Colonic mucosa (tissue), 4 donors: ENCODE measurements around the gene NEGR1. TPM values are rescaled to one million over a fixed set of nuclear protein-coding genes. Genes with fewer than 3 reads are reported as not detected.

Experiments
- DNase-seq: peaks from one replicate; pipeline ENCODE4 v3.0.0-alpha.2; 2020
- H3K27ac ChIP-seq: fragments of 200-600 bp; one replicate; pipeline ENCODE4 v1.8.0; 2021
- H3K27me3 ChIP-seq: fragments of 200-600 bp; one replicate; pipeline ENCODE4 v1.8.0; 2021
- H3K36me3 ChIP-seq: fragments of 200-600 bp; one replicate; pipeline ENCODE4 v1.8.0; 2021
- H3K4me1 ChIP-seq: fragments of 200-600 bp; one replicate; pipeline ENCODE4 v1.8.0; 2021; ENCODE audit warnings: mild to moderate bottlenecking
- H3K4me3 ChIP-seq: fragments of 200-600 bp; one replicate; pipeline ENCODE4 v1.8.0; 2021
- H3K9ac ChIP-seq, 2 donors: one replicate each; pipeline ENCODE4 v1.7.0; 2013; ENCODE audit warnings: control low read depth in 2 of 2, low read depth in 2 of 2, low read length in 2 of 2
- H3K9me3 ChIP-seq: fragments of 200-600 bp; one replicate; pipeline ENCODE4 v1.8.0; 2021
- intact Hi-C: fragments of 100-400 bp; cut with DNase I; formaldehyde crosslinking; loops from one replicate; pipeline ENCODE4 v1.14.1; 2022
- total RNA-seq, 2 donors: library from RNA; stranded (reverse); fragmentation: NEBNext Ultra II Directional in 1 of 2; extraction: Animal tissue kit (Norgen Biotek cat#: 25700) in 1 of 2; gene quantifications; one replicate each; pipeline ENCODE4 v1.2.1, GENCODE V29; 2021
- TF ChIP-seq, protein P1 (sequence below): fragments of 200-600 bp; IDR thresholded peaks from one replicate; pipeline ENCODE4 v1.8.0; 2022; ENCODE audit warnings: antibody characterized with exemption, mild to moderate bottlenecking
- donor health status: healthy.
- donor health status: DM: no; HTN: no; CAD: no.
- donor health status: DM: no; HTN: no; CAD: no.

The NEGR1 gene
- total RNA-seq, 2 donors from 2014 or later = 4.0 to 9.2 TPM

DNA sequence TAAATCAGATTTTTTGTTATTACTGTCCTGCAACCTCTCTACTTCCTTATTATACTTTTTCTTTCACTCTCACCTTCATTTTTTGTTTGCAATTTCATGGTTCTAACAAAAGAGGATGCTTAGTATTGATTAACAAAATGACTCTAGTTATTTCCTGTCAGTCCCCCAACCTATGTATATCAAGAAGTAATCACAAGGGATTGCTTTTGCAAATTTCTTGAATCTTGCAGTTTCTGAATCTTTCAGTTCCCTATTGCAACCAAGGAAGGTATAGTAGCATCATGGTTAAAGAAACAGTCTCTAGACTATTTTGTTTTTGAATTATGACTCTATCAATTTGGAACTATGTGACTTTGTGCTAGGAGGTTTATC, 446.9 kb downstream of the NEGR1 start:
- H3K27ac ChIP-seq = no peak overlapping the region
- H3K9ac ChIP-seq = no peak overlapping the region
- no peaks in the 10 kb centered on the region for H3K27me3 ChIP-seq
- intact Hi-C loops = no loop called here
- TF ChIP-seq, protein P1, sequence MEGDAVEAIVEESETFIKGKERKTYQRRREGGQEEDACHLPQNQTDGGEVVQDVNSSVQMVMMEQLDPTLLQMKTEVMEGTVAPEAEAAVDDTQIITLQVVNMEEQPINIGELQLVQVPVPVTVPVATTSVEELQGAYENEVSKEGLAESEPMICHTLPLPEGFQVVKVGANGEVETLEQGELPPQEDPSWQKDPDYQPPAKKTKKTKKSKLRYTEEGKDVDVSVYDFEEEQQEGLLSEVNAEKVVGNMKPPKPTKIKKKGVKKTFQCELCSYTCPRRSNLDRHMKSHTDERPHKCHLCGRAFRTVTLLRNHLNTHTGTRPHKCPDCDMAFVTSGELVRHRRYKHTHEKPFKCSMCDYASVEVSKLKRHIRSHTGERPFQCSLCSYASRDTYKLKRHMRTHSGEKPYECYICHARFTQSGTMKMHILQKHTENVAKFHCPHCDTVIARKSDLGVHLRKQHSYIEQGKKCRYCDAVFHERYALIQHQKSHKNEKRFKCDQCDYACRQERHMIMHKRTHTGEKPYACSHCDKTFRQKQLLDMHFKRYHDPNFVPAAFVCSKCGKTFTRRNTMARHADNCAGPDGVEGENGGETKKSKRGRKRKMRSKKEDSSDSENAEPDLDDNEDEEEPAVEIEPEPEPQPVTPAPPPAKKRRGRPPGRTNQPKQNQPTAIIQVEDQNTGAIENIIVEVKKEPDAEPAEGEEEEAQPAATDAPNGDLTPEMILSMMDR = no peak
- H3K36me3 ChIP-seq = no peaks in the 10 kb centered on the region
- DNase-seq = no peak
- no peak overlapping the region for H3K4me3 ChIP-seq
- peaks cover 5% of the 10 kb centered on the region for H3K4me1 ChIP-seq
- no peaks in the 10 kb centered on the region for H3K9me3 ChIP-seq

DNA sequence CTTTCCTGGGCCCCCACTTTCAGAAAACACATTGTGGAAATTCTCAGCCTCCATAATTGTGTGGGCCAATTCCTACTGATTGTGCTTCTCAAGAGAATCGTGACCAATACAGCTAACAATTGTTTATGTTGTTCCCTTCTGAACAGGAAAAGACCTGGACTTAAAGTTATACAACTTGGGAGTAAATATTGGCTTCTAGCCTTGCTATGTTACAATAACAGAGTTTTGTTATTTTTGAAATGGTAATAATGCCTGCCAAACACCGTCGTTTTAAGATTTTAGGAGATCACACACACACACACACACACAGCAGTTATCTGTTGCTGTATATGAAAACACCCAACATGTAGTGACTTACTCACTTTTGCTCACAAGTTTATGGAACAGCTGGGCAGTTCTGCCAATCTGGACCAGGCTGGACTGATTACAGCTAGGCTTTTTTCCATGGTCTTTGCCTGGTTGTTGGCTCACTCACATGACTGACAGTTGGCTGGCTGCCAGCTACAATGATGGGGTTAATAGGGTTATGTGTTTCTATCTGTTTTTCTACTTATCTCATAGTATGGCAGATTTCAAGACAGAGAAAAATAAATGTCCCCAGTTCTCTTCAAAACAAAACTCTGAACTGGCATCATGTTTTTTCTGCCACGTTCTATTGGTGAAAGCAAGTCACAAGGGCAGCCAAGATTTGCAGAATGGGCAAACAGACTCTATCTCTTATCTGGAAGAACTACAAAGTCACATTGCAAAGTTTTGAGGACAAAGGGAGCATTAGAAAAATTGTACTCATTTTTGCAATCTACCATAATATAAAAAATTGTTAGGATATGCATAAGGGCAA, 447.5 kb downstream of the NEGR1 start:
- Histone ChIP-seq H3K27me3 (no peaks in the 10 kb centered on the region), H3K4me3 (no peak overlapping the region), H3K9me3 (no peaks in the 10 kb centered on the region), H3K9ac (no peak overlapping the region), H3K27ac (no peak overlapping the region), H3K4me1 (peaks cover 5% of the 10 kb centered on the region), H3K36me3 (no peaks in the 10 kb centered on the region)
- intact Hi-C loops = no loop called here
- peak; percentile 67 for DNase-seq
- TF ChIP-seq, protein P1 = no peak

DNA sequence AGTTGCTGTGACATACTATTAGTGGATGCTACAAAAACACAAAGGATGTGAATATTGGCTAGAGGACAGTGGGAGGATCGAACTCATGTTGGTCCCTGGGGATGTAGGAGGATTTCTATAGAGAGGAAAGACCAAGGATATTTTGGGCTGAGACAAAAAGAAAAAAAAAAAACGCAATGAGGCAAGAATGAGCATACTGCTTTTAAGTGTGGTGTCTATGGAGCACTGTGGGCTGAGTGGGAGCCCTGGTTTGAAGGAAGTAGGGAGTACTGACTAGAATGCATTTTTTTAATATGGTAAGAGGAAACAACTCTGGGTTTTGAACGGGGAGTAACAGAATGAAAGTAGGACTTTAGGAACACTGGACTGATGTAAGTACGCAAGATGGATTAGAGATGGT, 450.7 kb downstream of the NEGR1 start:
- TF ChIP-seq, protein P1 = no peak
- no peak for DNase-seq
- H3K4me3 ChIP-seq = no peak overlapping the region
- intact Hi-C loops = no loop called here
- no peaks in the 10 kb centered on the region for H3K27me3 ChIP-seq
- H3K4me1 ChIP-seq = peaks cover 5% of the 10 kb centered on the region
- H3K27ac ChIP-seq = no peak overlapping the region
- no peaks in the 10 kb centered on the region for H3K9me3 ChIP-seq
- H3K9ac ChIP-seq = no peak overlapping the region
- H3K36me3 ChIP-seq = no peaks in the 10 kb centered on the region

DNA sequence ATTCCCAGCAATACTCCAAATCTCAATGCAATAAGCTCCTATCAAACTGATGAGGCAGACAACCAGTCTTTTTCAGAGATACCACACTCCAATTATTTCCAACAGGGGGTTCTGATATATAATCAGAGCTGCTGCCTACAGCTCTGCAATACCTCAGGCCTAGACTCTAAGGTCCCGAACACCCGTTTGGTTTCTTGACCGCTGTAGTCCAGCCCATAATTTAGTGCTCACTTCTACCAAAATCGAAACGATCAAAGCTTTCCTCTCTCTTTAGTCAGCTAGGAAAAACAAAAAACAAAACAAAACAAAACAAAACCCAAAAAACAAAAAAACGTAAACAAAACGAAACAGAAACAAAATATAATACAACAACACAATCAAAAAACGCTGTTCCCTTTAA, 453.0 kb downstream of the NEGR1 start:
- TF ChIP-seq, protein P1 = no peak
- no peak overlapping the region for H3K27ac ChIP-seq
- intact Hi-C loops = no loop called here

DNA sequence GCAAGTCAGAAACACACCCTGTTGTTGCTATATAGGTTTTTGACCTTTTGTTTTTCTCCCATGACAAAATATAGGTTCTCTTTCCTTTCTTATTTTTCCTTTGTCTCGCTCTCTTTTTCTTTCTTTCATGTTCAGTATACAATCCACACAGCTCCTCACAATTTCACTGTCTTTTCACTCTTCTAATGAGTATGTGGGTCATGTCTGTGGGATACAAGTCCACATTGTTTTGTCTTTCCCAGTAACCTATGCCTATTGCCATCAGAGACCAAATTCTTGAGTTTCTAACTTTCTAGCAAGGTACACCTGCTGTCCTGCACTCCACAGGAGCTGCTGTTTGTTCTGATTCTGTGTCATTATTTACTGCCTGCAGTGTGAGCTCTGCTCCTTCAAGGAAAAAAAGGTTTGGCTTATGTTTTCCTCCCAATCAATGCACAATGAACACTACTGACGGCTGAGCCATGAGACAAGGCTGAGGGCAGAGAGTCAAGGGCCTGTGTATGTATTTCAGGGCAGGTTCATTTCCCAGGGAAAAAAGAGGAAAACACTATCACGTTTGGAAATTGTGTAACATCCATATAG, 453.8 kb downstream of the NEGR1 start:
- H3K4me1 ChIP-seq = peaks cover 3% of the 10 kb centered on the region
- H3K27me3 ChIP-seq = no peaks in the 10 kb centered on the region
- H3K27ac ChIP-seq = no peak overlapping the region
- H3K9ac ChIP-seq = no peak overlapping the region
- H3K9me3 ChIP-seq = no peaks in the 10 kb centered on the region
- no peak overlapping the region for H3K4me3 ChIP-seq
- TF ChIP-seq, protein P1 = no peak
- no peaks in the 10 kb centered on the region for H3K36me3 ChIP-seq
- peak; percentile 21 for DNase-seq
- intact Hi-C loops = no loop called here

More for the DNA sequence above, 453.0 kb downstream of the NEGR1 start:
- Histone ChIP-seq H3K4me3 (no peak overlapping the region), H3K36me3 (no peaks in the 10 kb centered on the region), H3K9ac (no peak overlapping the region), H3K27me3 (no peaks in the 10 kb centered on the region), H3K9me3 (no peaks in the 10 kb centered on the region), H3K4me1 (peaks cover 3% of the 10 kb centered on the region)
- DNase-seq = no peak
